CD4-positive, alpha-beta T cell treated with Interferon gamma for 1 hour (primary cell): Measurements from ENCODE around the gene HOXA2.

Experiments
- DNase-seq: peaks from one replicate; pipeline ENCODE4 v3.0.0-alpha.2; 2020

The HOXA2 gene

GRCh38 chr7:27097686-27098577 is 4.6 kb downstream of the HOXA2 start:
- DNase-seq: no peak

GRCh38 chr7:27096768-27097514 is 5.5 kb downstream of the HOXA2 start:
- no peak for DNase-seq

GRCh38 chr7:27095897-27096767 is 6.4 kb downstream of the HOXA2 start, which contains the start of gene HOXA1:
TSS of gene HOXA1 (minus strand) at chr7:27096000. CDS start at chr7:27095912, 88 bp downstream.
- DNase-seq: peak; percentile 84

GRCh38 chr7:27095050-27095896 is 7.2 kb downstream of the HOXA2 start:
- DNase-seq: peak; percentile 18

- DNase-seq: no peak
Observed at GRCh38 chr7:27094304-27095049, 8.0 kb downstream of the HOXA2 start.

- no peak for DNase-seq
Observed at GRCh38 chr7:27093184-27093895, 9.1 kb downstream of the HOXA2 start.

GRCh38 chr7:27092819-27093110 is 9.7 kb downstream of the HOXA2 start:
- no peak for DNase-seq

- no peak for DNase-seq
Observed at GRCh38 chr7:27091941-27092818, 10.3 kb downstream of the HOXA2 start.

GRCh38 chr7:27091105-27091504 is 11.4 kb downstream of the HOXA2 start:
- no peak for DNase-seq

GRCh38 chr7:27088002-27088922 is 14.2 kb downstream of the HOXA2 start:
- no peak for DNase-seq

GRCh38 chr7:27083646-27084045 is 18.8 kb downstream of the HOXA2 start:
- DNase-seq: no peak

- no peak for DNase-seq
Observed at GRCh38 chr7:27082171-27082570, 20.3 kb downstream of the HOXA2 start.

- DNase-seq: no peak
Observed at GRCh38 chr7:27080844-27081436, 21.5 kb downstream of the HOXA2 start.

GRCh38 chr7:27079234-27079975 is 23.1 kb downstream of the HOXA2 start:
- DNase-seq: no peak

GRCh38 chr7:27078616-27079233 is 23.8 kb downstream of the HOXA2 start:
- DNase-seq: no peak

- DNase-seq: no peak
Observed at GRCh38 chr7:27073076-27073475, 29.4 kb downstream of the HOXA2 start.
